Adrenal gland (tissue), 12 donors: ENCODE data around the gene VASH1. TPM values are rescaled to one million over a fixed set of nuclear protein-coding genes. Genes with fewer than 3 reads are reported as not detected.

Source experiments
- DNase-seq, 7 donors: peaks; one replicate each; pipeline ENCODE4 v3.0.0-alpha.2; 2019 to 2020
- H3K27ac ChIP-seq, 5 donors: fragments of 200-600 bp; sonication (generic) in 4 of 5; 1 replicate in 3 of 5; 2 replicates in 2 of 5; pipeline versions ENCODE4 v1.5.1 to v1.8.0; 2016 to 2020; ENCODE audit warnings: mild to moderate bottlenecking in 1 of 5
- H3K27me3 ChIP-seq: fragments of 200-600 bp; 2 replicates; pipeline ENCODE4 v1.8.0; 2021
- H3K36me3 ChIP-seq, 2 donors: fragments of 200-600 bp; replicated peaks in 1 of 2; 1 replicate in 1 of 2; 2 replicates in 1 of 2; pipeline versions ENCODE4 v1.5.1 to v1.8.0; 2018 to 2022
- H3K4me1 ChIP-seq, 2 donors: fragments of 200-600 bp; replicated peaks in 1 of 2; 1 replicate in 1 of 2; 2 replicates in 1 of 2; pipeline versions ENCODE4 v1.5.1 to v1.8.0; 2018 to 2021
- H3K4me3 ChIP-seq, 4 donors: fragments of 200-600 bp; sonication (generic) in 3 of 4; one replicate each; pipeline ENCODE4 v1.5.1; 2016 to 2018
- H3K9me3 ChIP-seq, 3 donors: fragments of 200-600 bp; sonication (generic) in 1 of 3; replicated peaks in 1 of 3; 1 replicate in 2 of 3; 2 replicates in 1 of 3; pipeline versions ENCODE4 v1.5.1 to v1.8.0; 2016 to 2021
- POLR2A ChIP-seq, 2 donors: fragments of 450-650 bp; IDR thresholded peaks; one replicate each; pipeline ENCODE4 v1.6.1; 2017; ENCODE audit warnings: antibody characterized with exemption in 2 of 2, mild to moderate bottlenecking in 2 of 2, moderate library complexity in 1 of 2
- WGBS, 4 donors: extraction: QIAGEN DNeasy Blood & Tissue Kit in 2 of 4; methylation state at CpG; one replicate each; pipeline versions ENCODE4 v1.1.5 to v1.1.7; 2013 to 2017; 5-methylcytosine and 5-hydroxymethylcytosine counted together
- intact Hi-C, 2 donors: fragments of 100-400 bp; cut with DNase I; formaldehyde crosslinking; loops; one replicate each; pipeline versions ENCODE4 v1.14.1 to v1.15.0; 2022 to 2023
- polyA plus RNA-seq, 3 donors: library from polyadenylated mRNA; stranded (reverse); fragments of 200-250 nt in 2 of 3; fragments of 350-450 nt in 1 of 3; fragmentation: Illumina TruSeq in 1 of 3; extraction: RNeasy Lipid Tissue Mini Kit (QIAGEN cat#74804) in 1 of 3; gene quantifications; one replicate each; pipeline ENCODE4 v1.2.3, GENCODE V29; 2013 to 2014
- total RNA-seq, 9 donors: library from RNA; depleted of rRNA in 4 of 9; stranded (reverse); fragments of >200 nt in 4 of 9; fragments of 120-200 nt in 1 of 9; fragmentation: NEBNext Ultra II Directional in 1 of 9; extraction: Animal tissue kit (Norgen Biotek cat#: 25700) in 1 of 9; gene quantifications; one replicate each; pipeline versions ENCODE4 v1.1.0 to v1.2.4, GENCODE V29; 2013 to 2023
- TF ChIP-seq, protein P1 (sequence below), 6 experiments: fragments of 450-650 bp in 4 of 6; fragments of 200-600 bp in 2 of 6; sonication (generic) in 1 of 6; IDR thresholded peaks; 1 replicate in 5 of 6; 2 replicates in 1 of 6; pipeline versions ENCODE4 v1.5.1 to v1.8.0; 2016 to 2021; ENCODE audit warnings: antibody characterized with exemption in 6 of 6, mild to moderate bottlenecking in 2 of 6, moderate library complexity in 1 of 6
- donor health status: healthy with polysubstance abuse.
- donor health status: Bipolar disorder and iron deficiency.
- donor health status: DM: yes; HTN: yes; CAD: no.
- donor health status: DM: no; HTN: no; CAD: no.
- donor health status: DM: no; HTN: no; CAD: no.
- donor health status: DM: yes; HTN: yes; CAD: no.

The VASH1 gene
- total and polyA plus RNA-seq, 12 donors: 13.6 to 58.5 (median 23.9) TPM

DNA sequence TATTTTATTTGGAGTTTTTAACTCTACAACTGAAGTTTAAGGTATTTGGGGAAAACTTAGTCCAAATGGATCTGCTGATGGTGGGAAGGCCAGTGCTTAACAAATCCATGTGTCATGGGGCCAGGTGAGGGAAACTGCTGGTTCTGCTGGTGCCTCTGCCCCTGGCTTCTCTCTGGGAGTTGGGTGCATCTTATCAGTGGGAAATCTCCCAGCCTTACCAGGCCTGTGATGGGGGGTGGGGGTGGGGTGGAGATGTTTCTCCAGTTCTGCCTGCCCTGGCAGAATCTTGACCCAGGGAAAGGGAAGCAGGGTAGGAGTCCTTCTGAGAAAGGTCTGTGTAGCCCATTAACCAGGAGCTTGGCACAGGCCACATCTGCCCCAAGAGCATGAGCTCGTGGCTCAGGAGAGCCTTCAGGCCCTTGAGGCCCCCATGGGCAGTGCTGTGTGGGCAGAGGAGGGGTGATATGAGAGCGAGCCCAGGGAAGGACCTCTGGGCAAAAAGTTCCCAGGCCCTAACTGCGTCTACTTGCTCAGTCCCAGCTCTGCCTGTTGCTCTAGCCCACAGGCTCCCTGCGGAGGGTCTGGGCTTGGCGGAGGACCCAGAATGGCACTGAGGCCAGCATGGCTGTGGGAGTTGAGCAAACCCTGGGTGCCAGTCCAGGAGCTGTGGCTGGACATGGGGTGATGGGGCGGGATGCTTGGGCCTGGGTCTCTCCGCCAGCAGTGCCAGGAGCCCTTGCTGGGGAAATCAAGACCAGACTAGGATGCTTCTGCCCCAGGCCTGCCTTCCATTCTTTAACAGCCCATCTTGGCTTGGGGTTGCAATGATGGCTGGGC lies 18.2 kb downstream of the VASH1 start:
- Histone ChIP-seq H3K27me3 (no peaks in the 10 kb centered on the region), H3K36me3 (peaks cover 0 to 14% of the 10 kb centered on the region in 2 donors), H3K27ac (no peak overlapping the region), H3K4me3 (no peak overlapping the region), H3K4me1 (peaks cover 17 to 29% of the 10 kb centered on the region in 2 donors), H3K9me3 (no peaks in the 10 kb centered on the region)
- TF ChIP-seq POLR2A (IDR thresholded peaks at IDR 0.05): no peak
- TF ChIP-seq, protein P1, sequence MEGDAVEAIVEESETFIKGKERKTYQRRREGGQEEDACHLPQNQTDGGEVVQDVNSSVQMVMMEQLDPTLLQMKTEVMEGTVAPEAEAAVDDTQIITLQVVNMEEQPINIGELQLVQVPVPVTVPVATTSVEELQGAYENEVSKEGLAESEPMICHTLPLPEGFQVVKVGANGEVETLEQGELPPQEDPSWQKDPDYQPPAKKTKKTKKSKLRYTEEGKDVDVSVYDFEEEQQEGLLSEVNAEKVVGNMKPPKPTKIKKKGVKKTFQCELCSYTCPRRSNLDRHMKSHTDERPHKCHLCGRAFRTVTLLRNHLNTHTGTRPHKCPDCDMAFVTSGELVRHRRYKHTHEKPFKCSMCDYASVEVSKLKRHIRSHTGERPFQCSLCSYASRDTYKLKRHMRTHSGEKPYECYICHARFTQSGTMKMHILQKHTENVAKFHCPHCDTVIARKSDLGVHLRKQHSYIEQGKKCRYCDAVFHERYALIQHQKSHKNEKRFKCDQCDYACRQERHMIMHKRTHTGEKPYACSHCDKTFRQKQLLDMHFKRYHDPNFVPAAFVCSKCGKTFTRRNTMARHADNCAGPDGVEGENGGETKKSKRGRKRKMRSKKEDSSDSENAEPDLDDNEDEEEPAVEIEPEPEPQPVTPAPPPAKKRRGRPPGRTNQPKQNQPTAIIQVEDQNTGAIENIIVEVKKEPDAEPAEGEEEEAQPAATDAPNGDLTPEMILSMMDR (IDR thresholded peaks at IDR 0.05): no peak
- intact Hi-C loops: no loop called here
- WGBS, 4 donors: 83 to 100% (median 96%) methylated on average over 3 to 7 of the region's 7 CpGs
- DNase-seq: no peak

DNA sequence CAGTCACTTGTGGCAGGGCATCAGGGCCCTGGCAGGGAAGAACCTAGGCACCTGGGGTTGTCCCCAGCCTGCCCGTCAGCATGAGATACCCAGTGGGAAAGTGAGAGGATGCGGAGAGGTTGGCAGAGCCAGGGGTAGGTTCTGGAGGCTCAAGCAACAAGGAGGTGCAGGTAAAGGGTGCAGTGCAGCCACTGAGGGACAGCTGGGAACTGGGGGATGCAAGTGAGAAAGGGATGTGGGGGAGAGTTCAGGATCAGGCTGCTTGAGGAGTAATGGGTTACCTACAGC lies 18.7 kb downstream of the VASH1 start:
- intact Hi-C loops: no loop called here
- H3K27me3 ChIP-seq: no peaks in the 10 kb centered on the region

DNA sequence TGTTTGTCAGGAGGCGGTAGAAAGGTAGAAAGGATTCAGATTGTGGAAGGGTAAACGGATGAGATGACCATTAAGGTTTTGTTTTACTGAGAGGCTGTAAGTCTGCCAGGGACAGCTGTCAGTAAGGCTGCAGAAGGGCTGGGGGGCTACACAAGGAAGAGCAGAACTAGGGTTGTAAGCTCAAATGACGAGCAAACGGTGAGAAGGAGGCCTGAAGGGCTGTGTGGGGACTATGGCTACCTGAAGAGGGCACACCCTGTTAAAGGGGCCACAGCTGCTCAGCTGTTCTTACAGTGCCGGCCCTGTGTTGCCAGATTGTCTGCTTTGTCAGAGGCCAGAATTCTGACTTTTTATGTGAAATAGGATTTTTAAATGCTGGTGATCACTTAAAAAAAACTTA lies 19.1 kb downstream of the VASH1 start:
- Histone ChIP-seq H3K4me1 (peaks cover 17 to 31% of the 10 kb centered on the region in 2 donors), H3K4me3 (no peak overlapping the region), H3K27me3 (no peaks in the 10 kb centered on the region), H3K27ac (peak overlapping the region in 2 of 5 donors; percentile 13 to 52), H3K9me3 (no peaks in the 10 kb centered on the region), H3K36me3 (peaks cover 0 to 14% of the 10 kb centered on the region in 2 donors)
- 67 to 74% (median 69%) methylated on average over 5 of the region's 5 CpGs for WGBS, 4 donors
- no peak for TF ChIP-seq POLR2A (IDR thresholded peaks at IDR 0.05)
- TF ChIP-seq, protein P1 (IDR thresholded peaks at IDR 0.05): no peak
- intact Hi-C loops: no loop called here
- DNase-seq: no peak

More for the DNA sequence above, 18.7 kb downstream of the VASH1 start:
- Histone ChIP-seq H3K4me1 (peaks cover 17 to 31% of the 10 kb centered on the region in 2 donors), H3K4me3 (no peak overlapping the region), H3K27ac (peak overlapping the region in 1 of 5 donors; percentile 13), H3K36me3 (peaks cover 0 to 14% of the 10 kb centered on the region in 2 donors), H3K9me3 (no peaks in the 10 kb centered on the region)
- WGBS, 4 donors: 95 to 100% (median 99%) methylated on average over 2 of the region's 2 CpGs
- no peak for DNase-seq
- TF ChIP-seq POLR2A (IDR thresholded peaks at IDR 0.05): no peak
- TF ChIP-seq, protein P1 (IDR thresholded peaks at IDR 0.05): no peak

DNA sequence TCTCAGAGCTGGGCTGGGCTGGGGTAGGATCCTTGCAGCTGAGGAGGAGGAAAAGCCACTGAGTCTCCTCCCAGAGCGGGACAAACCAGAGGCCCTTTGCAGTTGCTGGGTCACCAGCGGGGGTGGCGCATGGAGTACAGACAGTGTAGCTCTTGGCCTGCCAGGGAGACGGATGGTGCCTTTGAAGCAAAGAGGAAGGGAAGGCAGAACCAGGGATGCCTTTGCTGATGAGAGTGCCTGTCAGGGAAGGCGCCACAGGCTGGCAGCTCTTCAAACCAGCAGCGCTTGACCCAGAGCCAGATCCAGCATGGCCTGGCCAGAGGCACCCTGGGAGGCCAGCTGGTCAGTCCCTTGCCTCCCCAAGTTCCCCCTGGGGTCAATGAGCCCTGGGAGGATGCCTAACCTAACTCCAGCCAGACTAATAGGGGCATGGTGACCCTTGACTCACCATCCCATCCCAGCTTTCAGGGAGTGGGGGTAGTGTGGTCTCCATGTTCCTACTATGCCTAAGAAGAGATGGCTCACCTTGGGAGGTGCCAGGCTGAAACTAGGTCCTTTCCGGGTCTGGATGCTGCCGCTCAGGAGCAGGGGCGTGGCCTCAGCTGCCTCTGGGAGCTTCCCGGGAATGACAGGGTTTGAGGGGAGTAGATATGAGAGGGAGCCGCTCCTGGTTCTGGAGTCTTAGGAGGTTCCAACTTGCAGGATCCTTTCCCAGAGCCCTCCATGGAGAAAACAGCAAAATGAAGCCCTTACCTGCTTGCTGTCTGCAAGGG lies 19.8 kb downstream of the VASH1 start:
- H3K9me3 ChIP-seq: no peaks in the 10 kb centered on the region
- no peaks in the 10 kb centered on the region for H3K27me3 ChIP-seq
- peaks cover 0 to 14% of the 10 kb centered on the region in 2 donors for H3K36me3 ChIP-seq
- 64 to 71% (median 67%) methylated on average over 9 to 11 of the region's 11 CpGs for WGBS, 4 donors
- H3K4me1 ChIP-seq: peaks cover 17 to 28% of the 10 kb centered on the region in 2 donors
- no peak for TF ChIP-seq POLR2A (IDR thresholded peaks at IDR 0.05)
- TF ChIP-seq, protein P1 (IDR thresholded peaks at IDR 0.05): no peak
- peak overlapping the region in 3 of 5 donors; percentile 6 to 58 (median 52) for H3K27ac ChIP-seq
- intact Hi-C loops: no loop called here
- DNase-seq: peak in 5 of 7 donors; percentile 68 to 79 (median 71)
- H3K4me3 ChIP-seq: no peak overlapping the region
